Vagina (tissue), 2 donors: ENCODE measurements around the gene OSBPL10. TPM values are rescaled to one million over a fixed set of nuclear protein-coding genes. Genes with fewer than 3 reads are reported as not detected.

Source experiments
- DNase-seq, 2 donors: peaks; one replicate each; pipeline ENCODE4 v3.0.0-alpha.2; 2017; ENCODE audit errors: extremely low spot score in 2 of 2
- H3K27ac ChIP-seq: fragments of 200-600 bp; sonication (generic); one replicate; pipeline ENCODE4 v1.5.1; 2019
- H3K27me3 ChIP-seq: fragments of 200-600 bp; sonication (generic); one replicate; pipeline ENCODE4 v1.5.1; 2019
- H3K36me3 ChIP-seq, 2 donors: fragments of 200-600 bp; sonication (generic); one replicate each; pipeline ENCODE4 v1.5.1; 2017 to 2019
- H3K4me1 ChIP-seq: fragments of 200-600 bp; sonication (generic); one replicate; pipeline ENCODE4 v1.5.1; 2019
- H3K4me3 ChIP-seq, 2 donors: fragments of 200-600 bp; sonication (generic); 1 replicate in 1 of 2; 2 replicates in 1 of 2; pipeline ENCODE4 v1.5.1; 2016 to 2019
- H3K9me3 ChIP-seq: fragments of 200-600 bp; sonication (generic); one replicate; pipeline ENCODE4 v1.5.1; 2019
- CTCF ChIP-seq, 3 experiments: fragments of 450-650 bp in 2 of 3; fragments of 200-600 bp in 1 of 3; sonication (generic) in 1 of 3; IDR thresholded peaks; one replicate each; pipeline ENCODE4 v1.5.1; 2017 to 2019; ENCODE audit warnings: antibody characterized with exemption in 3 of 3, mild to moderate bottlenecking in 2 of 3, moderate library complexity in 2 of 3
- POLR2A ChIP-seq, 2 donors: fragments of 450-650 bp; IDR thresholded peaks; one replicate each; pipeline ENCODE4 v1.6.1; 2017; ENCODE audit warnings: antibody characterized with exemption in 2 of 2, mild to moderate bottlenecking in 2 of 2, moderate library complexity in 2 of 2
- POLR2AphosphoS5 ChIP-seq, 2 donors: sonication (generic); formaldehyde crosslinking; IDR thresholded peaks; one replicate each; pipeline ENCODE4 v1.9.0; 2017; ENCODE audit warnings: antibody characterized with exemption in 2 of 2, mild to moderate bottlenecking in 2 of 2, low read depth in 1 of 2; ENCODE audit not compliant: insufficient read depth in 1 of 2
- intact Hi-C: fragments of 100-400 bp; cut with DNase I; formaldehyde crosslinking; loops from one replicate; pipeline ENCODE4 v1.15.1; 2023
- total RNA-seq: library from RNA; depleted of rRNA; stranded (reverse); fragments of >200 nt; gene quantifications from one replicate; pipeline ENCODE4 v1.2.3, GENCODE V29; 2016

OSBPL10 gene
- total RNA-seq, 1 donor from 2014 or later: 33.9 TPM

DNA sequence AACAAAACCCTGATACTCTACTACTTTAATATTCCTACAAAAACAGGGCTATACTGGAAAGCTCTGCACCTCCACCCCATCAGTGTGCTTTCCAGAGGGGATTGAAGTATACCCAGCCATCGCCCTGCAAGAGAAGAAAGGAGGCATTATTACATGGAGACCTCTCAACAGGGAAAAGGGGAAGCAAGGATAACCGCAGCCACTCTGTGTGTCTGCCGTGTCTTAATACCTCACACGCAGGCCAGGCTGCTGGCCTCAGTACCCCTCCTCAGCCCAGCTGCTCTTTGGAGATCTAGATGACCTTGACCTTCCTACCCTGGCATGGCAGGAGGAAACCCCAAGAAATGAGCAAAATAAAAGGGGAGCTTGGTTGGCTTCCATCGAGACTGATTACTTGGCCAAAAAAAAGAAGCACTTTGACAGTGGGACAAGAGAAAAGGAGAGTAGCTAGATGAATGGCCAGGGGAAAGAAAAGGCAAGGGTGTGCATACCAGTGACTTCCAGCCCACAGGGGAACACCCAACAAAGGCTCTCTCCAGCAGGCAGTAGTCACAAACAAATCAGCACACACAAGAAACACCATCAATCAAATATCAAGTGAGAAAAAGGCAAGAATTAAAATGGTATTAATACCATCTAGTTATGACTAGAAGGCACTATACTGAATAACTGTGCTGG, 318.9 kb downstream of the OSBPL10 start:
- no peak for DNase-seq
- Histone ChIP-seq H3K27me3 (no peaks in the 10 kb centered on the region), H3K4me3 (no peak overlapping the region), H3K36me3 (no peaks in the 10 kb centered on the region), H3K9me3 (no peaks in the 10 kb centered on the region), H3K4me1 (no peaks in the 10 kb centered on the region), H3K27ac (no peak overlapping the region)
- intact Hi-C loops: no loop called here
- TF ChIP-seq POLR2A (IDR thresholded peaks at IDR 0.05) (no peak), CTCF (IDR thresholded peaks at IDR 0.05) (no peak), POLR2AphosphoS5 (IDR thresholded peaks at IDR 0.05; ENCODE audit: insufficient read depth in 1 of 2, low read depth in 1 of 2) (no peak)

GRCh38 chr3:31661286-31661685, 319.8 kb downstream of the OSBPL10 start:
- Histone ChIP-seq H3K4me3 (no peak overlapping the region), H3K27ac (no peak overlapping the region), H3K9me3 (no peaks in the 10 kb centered on the region), H3K4me1 (no peaks in the 10 kb centered on the region), H3K36me3 (no peaks in the 10 kb centered on the region), H3K27me3 (no peaks in the 10 kb centered on the region)
- TF ChIP-seq CTCF (IDR thresholded peaks at IDR 0.05): no peak
- TF ChIP-seq POLR2AphosphoS5 (IDR thresholded peaks at IDR 0.05; ENCODE audit: insufficient read depth in 1 of 2, low read depth in 1 of 2): no peak
- no peak for TF ChIP-seq POLR2A (IDR thresholded peaks at IDR 0.05)
- DNase-seq: no peak
- intact Hi-C loops: no loop called here

GRCh38 chr3:31659246-31659645, 321.8 kb downstream of the OSBPL10 start:
- no peak for DNase-seq
- intact Hi-C loops: no loop called here
- Histone ChIP-seq H3K36me3 (peaks cover 0 to 3% of the 10 kb centered on the region in 2 donors), H3K9me3 (peaks cover 13% of the 10 kb centered on the region), H3K4me3 (no peak overlapping the region), H3K27ac (no peak overlapping the region), H3K27me3 (no peaks in the 10 kb centered on the region), H3K4me1 (no peaks in the 10 kb centered on the region)
- TF ChIP-seq CTCF (IDR thresholded peaks at IDR 0.05) (no peak), POLR2AphosphoS5 (IDR thresholded peaks at IDR 0.05; ENCODE audit: insufficient read depth in 1 of 2, low read depth in 1 of 2) (no peak), POLR2A (IDR thresholded peaks at IDR 0.05) (no peak)

GRCh38 chr3:31654998-31655397, 326.1 kb downstream of the OSBPL10 start:
- Histone ChIP-seq H3K27ac (no peak overlapping the region), H3K4me1 (no peaks in the 10 kb centered on the region), H3K9me3 (peaks cover 30% of the 10 kb centered on the region), H3K36me3 (peaks cover 0 to 3% of the 10 kb centered on the region in 2 donors), H3K27me3 (no peaks in the 10 kb centered on the region), H3K4me3 (no peak overlapping the region)
- no peak for TF ChIP-seq CTCF (IDR thresholded peaks at IDR 0.05)
- no peak for TF ChIP-seq POLR2AphosphoS5 (IDR thresholded peaks at IDR 0.05; ENCODE audit: insufficient read depth in 1 of 2, low read depth in 1 of 2)
- TF ChIP-seq POLR2A (IDR thresholded peaks at IDR 0.05): no peak
- intact Hi-C loops: no loop called here
- DNase-seq: no peak

- Histone ChIP-seq H3K4me3 (no peak overlapping the region), H3K4me1 (no peaks in the 10 kb centered on the region), H3K9me3 (peaks cover 35% of the 10 kb centered on the region), H3K27ac (no peak overlapping the region), H3K27me3 (no peaks in the 10 kb centered on the region), H3K36me3 (peaks cover 0 to 3% of the 10 kb centered on the region in 2 donors)
- no peak for DNase-seq
- intact Hi-C loops: no loop called here
- no peak for TF ChIP-seq CTCF (IDR thresholded peaks at IDR 0.05)
- TF ChIP-seq POLR2AphosphoS5 (IDR thresholded peaks at IDR 0.05; ENCODE audit: insufficient read depth in 1 of 2, low read depth in 1 of 2): no peak
- no peak for TF ChIP-seq POLR2A (IDR thresholded peaks at IDR 0.05)
These were observed 327.6 kb downstream of the OSBPL10 start for GRCh38 chr3:31653464-31653863.
